ENCODE measurements around the gene PLXNA1. TPM values are rescaled to one million over a fixed set of nuclear protein-coding genes. Genes with fewer than 3 reads are reported as not detected.

The PLXNA1 gene
- total and polyA plus RNA-seq, 2 experiments from 2014 or later: 11.0 to 73.5 TPM

GRCh38 chr3:126970101-126970500 lies 12.8 kb upstream of the PLXNA1 start:
- Histone ChIP-seq H3F3A (replicated peaks; ENCODE audit: low read depth) (no peaks in the 10 kb centered on the region), H3K27ac (ENCODE audit: low read depth) (no peak overlapping the region), H3K4me1 (ENCODE audit: insufficient read depth) (no peaks in the 10 kb centered on the region), H3K27me3 (ENCODE audit: insufficient read depth) (no peaks in the 10 kb centered on the region), H3K4me2 (no peak overlapping the region), H3K79me2 (replicated peaks; ENCODE audit: insufficient read depth) (no peaks in the 10 kb centered on the region), H4K20me1 (replicated peaks; ENCODE audit: insufficient read depth) (no peaks in the 10 kb centered on the region), H3K4me3 (no peak overlapping the region), H3K36me3 (ENCODE audit: insufficient read depth) (no peaks in the 10 kb centered on the region), H2AFZ (no peak overlapping the region), H3K9me2 (ENCODE audit: insufficient read depth) (no peaks in the 10 kb centered on the region)
- H3K4me1 Mint-ChIP-seq: peaks cover 28% of the 10 kb centered on the region
- H3K27ac Mint-ChIP-seq: no peak overlapping the region
- H3K9me3 Mint-ChIP-seq: peaks cover 10% of the 10 kb centered on the region
- 0 out of 3 replicates have a peak, but pooled peaks cover 5% of the 10 kb centered on the region for H3K36me3 Mint-ChIP-seq (ENCODE audit: low read depth)
- ATAC-seq (no peak), DNase-seq (ENCODE audit: low spot score) (no peak)
- no peak overlapping the region for H3K4me3 Mint-ChIP-seq
- peaks cover 3% of the 10 kb centered on the region for H3K27me3 Mint-ChIP-seq (ENCODE audit: insufficient read depth, low read depth, poor library complexity)
- TF ChIP-seq EZH2 (IDR thresholded peaks at IDR 0.05; ENCODE audit: low read depth, unreplicated experiment): no peak
- no peak for TF ChIP-seq REST (IDR thresholded peaks at IDR 0.05; ENCODE audit: unreplicated experiment)
- no peak for TF ChIP-seq CTCF (conservative IDR thresholded peaks at IDR 0.05; ENCODE audit: low read depth in 2 of 2)
- no peak for TF ChIP-seq STAT1 (IDR thresholded peaks at IDR 0.05; ENCODE audit: unreplicated experiment)
- no peak for TF ChIP-seq ZNF331 (CRISPR knock-in tag; IDR thresholded peaks at IDR 0.05; ENCODE audit: low read depth)
- TF ChIP-seq POLR2AphosphoS5 (IDR thresholded peaks at IDR 0.05; ENCODE audit: low read depth): no peak
- no peak for TF ChIP-seq NANOG (IDR thresholded peaks at IDR 0.05; ENCODE audit: borderline replicate concordance)
- no peak for TF ChIP-seq JUNB (IDR thresholded peaks at IDR 0.05; ENCODE audit: unreplicated experiment)

- H2AFZ ChIP-seq: no peak overlapping the region
- no peaks in the 10 kb centered on the region for H3K79me2 ChIP-seq (replicated peaks; ENCODE audit: insufficient read depth)
- H3K4me2 ChIP-seq: no peak overlapping the region
- H3K36me3 ChIP-seq (ENCODE audit: insufficient read depth): no peaks in the 10 kb centered on the region
- no peak for DNase-seq (ENCODE audit: low spot score)
- H3K4me3 ChIP-seq: no peak overlapping the region
- peaks cover 2% of the 10 kb centered on the region for H3K27me3 Mint-ChIP-seq (ENCODE audit: insufficient read depth, low read depth, poor library complexity)
- H3K9me3 Mint-ChIP-seq: peaks cover 12% of the 10 kb centered on the region
- no peaks in the 10 kb centered on the region for H3K9me2 ChIP-seq (ENCODE audit: insufficient read depth)
- H3K4me3 Mint-ChIP-seq: no peak overlapping the region
- H3K27ac Mint-ChIP-seq: no peak overlapping the region
- no peaks in the 10 kb centered on the region for H3K27me3 ChIP-seq (ENCODE audit: insufficient read depth)
- H3F3A ChIP-seq (replicated peaks; ENCODE audit: low read depth): no peaks in the 10 kb centered on the region
- H4K20me1 ChIP-seq (replicated peaks; ENCODE audit: insufficient read depth): no peaks in the 10 kb centered on the region
- H3K4me1 Mint-ChIP-seq: peaks cover 28% of the 10 kb centered on the region
- TF ChIP-seq EZH2 (IDR thresholded peaks at IDR 0.05; ENCODE audit: low read depth, unreplicated experiment) (no peak), CREB1 (CRISPR knock-in tag; IDR thresholded peaks at IDR 0.05; ENCODE audit: low read depth) (no peak), REST (IDR thresholded peaks at IDR 0.05; ENCODE audit: unreplicated experiment) (no peak)
- no peak overlapping the region for H3K27ac ChIP-seq (ENCODE audit: low read depth)
- 0 out of 3 replicates have a peak, but pooled peaks cover 5% of the 10 kb centered on the region for H3K36me3 Mint-ChIP-seq (ENCODE audit: low read depth)
- no peaks in the 10 kb centered on the region for H3K4me1 ChIP-seq (ENCODE audit: insufficient read depth)
- no peak for ATAC-seq
Measured at GRCh38 chr3:126970921-126971320, 12.0 kb upstream of the PLXNA1 start.

Measured in GM23338 (cell line).